GM19324 (cell line): ENCODE results near the gene METTL8.
"Not testable (repeated sequence)": the region's sequence is repeated elsewhere in the genome, so short reads cannot be mapped to it uniquely, and the experiment has no call there.

Source experiments
- ATAC-seq: cut with Tn5 transposase; IDR thresholded peaks from one replicate; pipeline ENCODE4 v1.9.1; 2021; ENCODE audit warnings: mild to moderate bottlenecking, moderate library complexity; ENCODE audit not compliant: unreplicated experiment, low FRiP score

The METTL8 gene

DNA sequence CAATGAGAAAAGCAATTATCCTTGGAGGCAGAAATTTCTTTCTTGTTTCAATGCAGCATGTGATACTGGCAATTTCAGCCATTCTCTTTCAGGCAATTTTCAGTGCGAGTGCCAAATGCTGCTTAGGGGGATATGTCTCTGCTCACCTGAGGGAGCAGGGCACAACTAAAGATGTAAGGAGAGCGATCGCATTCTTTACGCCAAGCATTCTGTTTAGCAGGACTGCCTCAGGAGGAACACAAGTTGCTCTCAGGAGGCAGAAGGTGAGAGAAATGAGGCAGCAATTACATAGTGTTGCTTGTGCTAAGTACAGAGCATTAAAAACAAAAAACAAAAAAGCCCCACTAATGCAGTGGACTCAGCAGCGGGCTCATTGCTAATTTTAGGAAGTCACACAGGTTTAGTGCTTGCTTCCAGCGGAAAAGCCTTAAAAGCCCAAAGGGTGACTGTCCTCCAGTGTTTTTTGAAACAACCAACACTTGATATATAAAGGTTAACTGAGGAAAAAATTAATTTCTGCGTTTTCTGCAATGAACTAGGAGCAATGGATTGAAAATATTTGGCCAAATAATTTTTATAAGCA lies 116.9 kb downstream of the METTL8 start:
- ATAC-seq = no peak

DNA sequence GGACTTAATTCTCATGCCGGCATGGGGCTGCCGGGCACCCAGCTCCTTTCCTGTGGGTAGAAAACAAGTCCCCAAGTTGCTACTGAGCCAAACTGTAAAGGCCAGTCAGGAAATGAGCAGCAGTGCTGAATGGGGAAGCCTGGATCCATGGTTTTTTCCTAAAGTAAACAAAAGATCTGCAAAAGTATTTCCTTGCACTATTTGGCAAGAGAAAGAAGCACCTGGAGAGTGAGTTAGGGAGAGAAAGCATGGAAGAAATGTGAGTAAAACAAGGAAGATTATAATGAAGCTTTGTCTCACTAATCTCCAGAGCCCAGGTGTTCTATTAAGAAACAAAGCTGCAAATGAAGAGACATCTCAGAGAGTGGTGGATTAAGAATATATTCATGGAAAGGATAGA lies 117.6 kb downstream of the METTL8 start:
- no peak for ATAC-seq

DNA sequence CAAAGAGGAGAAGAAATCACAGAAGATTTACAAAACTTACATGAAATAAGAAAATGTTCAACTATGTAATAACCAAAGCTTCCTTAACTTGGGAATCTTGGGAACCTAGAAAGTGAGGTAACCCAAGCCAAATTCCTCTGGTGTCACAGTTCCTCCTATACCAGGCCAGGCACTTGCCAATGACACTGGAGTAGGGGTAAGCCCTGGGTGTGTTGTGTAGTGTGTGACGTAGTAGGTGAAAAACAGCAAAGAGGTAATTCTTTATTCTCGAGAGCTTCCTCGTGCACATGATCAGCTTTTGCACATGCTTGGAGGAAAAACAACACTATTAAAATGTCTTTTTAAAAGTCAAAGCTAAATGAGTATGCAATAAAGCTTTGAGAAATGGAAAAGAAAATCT lies 118.0 kb downstream of the METTL8 start:
- ATAC-seq = no peak

DNA sequence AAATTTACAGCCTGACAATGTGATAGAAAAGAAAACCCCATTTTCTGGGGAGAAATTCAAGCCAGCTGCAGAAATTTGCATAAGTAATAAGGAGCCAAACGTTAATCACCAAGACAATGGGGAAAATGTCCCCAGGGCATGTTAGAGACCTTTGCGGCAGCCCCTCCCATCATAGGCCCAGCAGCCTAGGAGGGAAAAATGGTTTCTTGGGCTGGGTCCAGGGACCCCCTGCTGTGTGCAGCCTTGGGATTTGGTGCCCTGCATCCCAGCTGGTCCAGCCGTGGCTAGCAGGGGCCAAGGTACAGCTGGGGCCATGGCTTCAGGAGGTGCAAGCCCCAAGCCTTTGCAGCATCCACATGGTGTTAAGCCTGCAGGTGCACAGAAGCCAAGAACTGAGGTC lies 121.6 kb downstream of the METTL8 start:
- not testable (repeated sequence) for ATAC-seq

DNA sequence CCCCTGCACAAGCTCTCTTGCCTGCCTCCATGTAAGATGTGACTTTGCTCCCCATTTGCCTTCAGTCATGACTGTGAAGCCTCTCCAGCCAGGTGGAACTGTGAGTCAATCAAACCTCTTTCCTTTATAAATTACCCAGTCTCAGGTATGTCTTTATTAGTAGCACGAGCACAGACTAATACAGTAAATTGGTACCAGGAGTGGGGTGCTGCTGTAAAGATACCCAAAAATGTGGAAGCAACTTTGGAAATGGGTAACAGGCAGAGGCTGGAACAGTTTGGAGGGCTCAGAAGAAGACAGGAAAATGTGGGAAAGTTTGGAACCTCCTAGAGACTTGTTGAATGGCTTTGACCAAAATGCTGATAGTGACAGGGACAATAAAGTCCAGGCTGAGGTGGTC lies 122.2 kb downstream of the METTL8 start:
- not testable (repeated sequence) for ATAC-seq

DNA sequence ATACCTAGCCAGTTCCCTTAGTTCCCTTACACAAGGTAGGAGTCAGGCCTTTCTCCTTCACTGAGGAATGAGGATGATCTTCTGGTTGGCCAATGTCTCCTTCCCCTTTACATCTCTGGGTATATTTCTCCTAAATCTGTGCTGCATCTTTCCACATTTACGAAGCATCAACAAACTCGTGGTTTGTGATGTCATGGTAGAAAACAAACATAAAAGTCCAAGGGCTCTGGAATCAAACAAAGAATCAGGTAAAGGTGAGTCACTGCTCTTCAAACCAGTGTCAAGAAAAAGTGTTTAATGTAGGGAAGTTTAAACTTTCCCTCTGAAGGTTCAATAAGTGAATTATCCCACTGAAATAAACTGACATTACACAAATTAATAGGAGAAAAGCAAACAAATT lies 122.9 kb downstream of the METTL8 start:
- no peak for ATAC-seq

DNA sequence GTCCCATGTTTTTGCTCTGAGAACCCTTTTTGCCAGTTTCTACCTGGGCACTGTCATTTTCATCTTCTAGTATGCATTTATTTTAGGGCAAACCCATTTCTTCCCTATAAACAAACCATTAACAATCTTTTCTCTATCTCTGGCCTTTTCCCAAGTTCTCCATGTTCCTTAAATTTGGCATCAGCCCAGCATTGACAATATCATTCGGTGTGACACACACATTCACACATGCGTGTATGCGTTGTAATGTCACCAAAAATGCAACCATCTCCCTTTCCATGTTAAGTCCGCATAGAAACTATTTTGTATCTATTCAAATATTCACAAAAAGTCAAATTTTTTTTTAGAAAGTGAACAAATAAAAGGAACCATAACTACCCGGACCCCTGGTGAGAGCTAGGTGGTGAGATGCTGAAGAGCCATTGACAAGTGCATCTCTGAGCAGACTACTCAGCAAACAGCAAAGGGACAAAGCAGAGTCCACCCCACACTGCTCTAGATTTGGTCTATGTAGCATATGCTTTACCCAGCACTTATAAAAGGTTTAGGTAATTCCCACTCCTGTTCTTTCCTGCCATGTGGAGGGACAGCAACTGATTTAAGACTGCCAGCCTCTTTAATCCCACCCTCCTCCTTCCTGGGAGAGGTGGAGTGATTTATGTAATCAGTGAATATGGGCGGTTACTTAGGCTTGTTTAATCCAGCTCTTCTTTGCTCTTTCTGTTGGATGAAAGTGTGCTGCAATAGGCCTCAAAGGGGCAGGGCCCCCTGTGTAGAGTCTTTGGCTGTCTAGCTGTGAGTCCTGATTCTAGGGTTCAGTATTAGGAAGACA lies 124.1 kb downstream of the METTL8 start:
- no peak for ATAC-seq

DNA sequence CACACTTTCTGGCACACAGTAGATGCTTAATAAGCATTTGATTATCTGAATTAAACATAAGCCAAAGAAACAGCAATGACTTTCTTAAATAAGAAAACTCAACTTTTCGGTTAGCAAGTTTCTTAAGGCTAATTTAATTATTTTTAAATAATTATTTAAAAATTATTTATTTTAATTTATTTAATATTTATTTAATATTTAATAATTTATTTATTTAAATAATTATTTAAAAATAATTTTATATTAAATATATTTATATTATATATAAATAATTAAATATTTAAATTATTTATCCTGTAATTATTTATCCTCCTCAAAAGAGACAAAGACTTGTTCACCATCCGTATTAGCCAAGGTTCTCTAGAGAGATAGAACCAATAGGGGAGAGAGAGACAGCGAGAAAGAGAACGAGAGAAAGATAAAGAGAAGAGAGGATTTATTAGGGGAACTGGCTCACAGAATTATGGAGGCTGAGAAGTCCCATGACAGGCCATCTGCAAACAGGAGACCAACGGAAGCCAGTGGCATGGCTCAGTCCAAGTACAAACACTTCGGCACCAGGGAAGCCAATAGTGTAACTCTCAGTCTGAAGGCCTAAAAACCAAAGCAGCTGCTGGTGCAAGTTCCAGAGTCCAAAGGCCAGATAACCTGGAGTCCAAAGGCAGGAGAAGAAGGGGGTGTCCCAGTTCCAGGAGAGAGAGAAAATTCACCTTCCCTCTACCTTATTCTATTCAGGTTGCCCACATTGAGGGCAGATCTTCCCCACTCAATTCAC lies 125.3 kb downstream of the METTL8 start:
- no peak for ATAC-seq

DNA sequence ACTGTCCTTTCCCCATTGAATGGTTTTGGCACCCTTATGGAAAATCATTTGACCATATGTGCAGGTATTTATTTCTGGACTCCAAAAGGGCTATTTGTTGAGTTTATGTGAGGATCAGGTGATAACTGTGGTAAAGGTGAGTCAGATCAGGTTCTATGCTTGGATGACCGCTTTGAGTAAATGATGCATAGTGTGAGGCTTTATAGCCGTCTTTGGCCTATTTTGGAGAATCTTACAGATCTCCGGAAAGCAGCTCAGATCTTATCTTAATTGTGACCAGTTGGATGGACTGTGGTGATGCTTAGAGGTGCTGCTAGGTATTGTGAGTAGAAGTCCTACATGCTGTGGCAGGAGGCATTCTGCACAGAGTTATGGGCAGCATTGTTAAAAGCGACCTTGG lies 126.2 kb downstream of the METTL8 start:
- ATAC-seq = no peak

DNA sequence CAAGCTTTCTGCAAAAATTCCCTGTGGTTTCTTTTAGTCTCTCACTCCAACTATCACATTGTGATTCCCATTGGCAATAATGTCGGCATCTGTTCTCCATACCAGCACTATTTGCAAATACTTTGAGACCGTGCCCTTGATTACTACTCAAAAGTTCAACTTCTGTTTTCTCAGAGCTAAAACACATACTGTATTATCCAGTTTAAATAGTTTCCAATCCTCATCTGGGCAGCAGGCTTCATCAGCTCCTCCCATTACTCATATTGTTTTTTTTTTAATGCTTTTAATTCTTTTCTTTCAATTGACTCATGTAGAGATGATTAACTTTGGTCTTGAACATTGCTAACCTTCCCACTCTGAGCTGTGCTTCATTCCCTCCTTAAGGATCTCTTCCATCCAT lies 135.8 kb downstream of the METTL8 start:
- no peak for ATAC-seq

DNA sequence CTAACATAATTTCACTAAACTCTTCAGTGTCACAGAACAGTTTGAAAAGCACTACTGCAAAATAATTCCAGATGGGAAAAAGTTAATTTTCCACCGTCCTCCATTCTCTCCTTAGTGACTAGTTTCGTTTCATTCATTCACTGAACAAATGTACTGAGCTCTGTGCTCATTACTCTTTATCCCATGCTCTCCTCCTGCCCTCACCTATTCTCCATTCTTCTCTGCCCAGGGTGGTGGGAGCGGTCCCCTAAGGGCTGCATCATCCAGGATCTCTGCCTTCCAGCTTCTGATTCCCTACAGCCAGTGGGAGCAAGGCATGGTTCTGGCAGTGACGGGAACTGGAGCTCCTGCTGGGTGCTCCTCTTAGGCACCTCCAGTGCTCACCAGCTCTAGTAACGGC lies 139.2 kb downstream of the METTL8 start:
- no peak for ATAC-seq

DNA sequence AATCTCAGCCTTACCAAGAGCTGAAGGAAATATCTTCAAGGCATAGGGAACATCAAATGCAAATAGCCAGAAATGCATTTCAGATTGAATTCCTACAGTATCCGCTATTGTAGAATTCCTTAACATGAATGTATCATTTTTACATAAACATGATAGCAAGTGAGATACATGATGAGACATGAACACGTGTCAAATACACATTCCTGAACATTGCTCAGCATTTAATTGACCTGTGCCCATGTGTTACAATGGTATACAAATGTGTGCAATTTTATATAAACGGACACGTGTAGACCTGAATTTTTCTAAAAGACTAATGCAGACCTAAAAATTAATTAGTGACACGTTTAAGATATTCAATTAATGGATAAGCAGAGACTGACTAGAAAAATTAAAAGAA lies 140.1 kb downstream of the METTL8 start:
- ATAC-seq = no peak

DNA sequence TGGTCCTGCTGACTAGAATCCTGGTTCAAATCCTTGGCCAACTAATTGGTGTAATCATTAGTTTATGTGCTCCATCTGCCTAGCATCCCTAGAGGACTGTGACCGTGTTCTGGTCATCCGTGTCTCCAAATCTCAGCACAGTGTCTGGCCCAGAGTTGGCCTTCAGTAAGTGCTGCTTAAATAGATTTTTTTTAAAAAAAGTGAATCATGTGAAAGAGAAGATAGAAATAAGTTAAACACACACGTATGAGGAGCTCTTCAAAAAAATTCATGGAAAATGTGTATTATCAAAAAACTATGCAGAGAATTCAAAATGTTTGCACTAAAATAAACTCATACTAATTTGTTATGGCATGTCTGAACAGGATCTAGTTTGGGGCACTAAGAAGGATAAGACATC lies 143.8 kb downstream of the METTL8 start:
- ATAC-seq = no peak

DNA sequence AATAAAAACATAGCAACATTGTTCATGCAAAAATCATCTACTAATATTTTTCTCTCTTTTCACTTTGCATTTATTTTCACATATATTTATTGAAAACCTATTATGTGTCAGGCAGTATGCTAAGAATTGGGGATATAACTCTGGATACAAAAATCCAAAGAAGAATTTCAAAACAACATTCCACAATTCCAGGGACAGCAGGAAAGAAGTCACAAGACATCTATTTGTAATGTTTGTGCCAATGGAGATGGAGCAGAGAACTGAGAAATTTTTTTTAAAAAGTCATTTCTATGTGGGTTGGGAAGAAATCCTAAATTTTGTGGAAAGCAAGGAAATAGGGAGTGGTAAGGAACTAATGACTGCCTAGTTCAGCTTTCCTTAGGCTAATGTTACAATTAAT lies 144.5 kb downstream of the METTL8 start:
- no peak for ATAC-seq

DNA sequence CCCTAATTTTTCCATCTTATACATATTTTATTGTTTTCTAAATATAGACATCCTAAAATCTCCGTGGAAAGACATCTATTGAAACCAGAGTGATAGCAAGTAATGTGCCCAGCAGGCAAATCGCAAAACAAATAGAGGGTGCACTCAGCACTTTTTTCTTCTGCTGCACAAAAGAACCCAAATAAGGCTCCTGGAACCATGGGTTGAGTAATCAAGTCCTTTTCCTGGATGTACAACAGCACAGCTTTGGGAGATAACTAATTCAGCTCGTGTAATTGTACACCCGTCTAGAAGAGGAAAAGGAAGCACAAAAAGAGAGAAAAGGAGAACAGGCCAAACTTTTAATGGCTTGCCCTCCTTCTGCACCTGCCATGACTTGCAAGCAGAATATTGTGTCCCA lies 146.2 kb downstream of the METTL8 start:
- ATAC-seq = no peak

DNA sequence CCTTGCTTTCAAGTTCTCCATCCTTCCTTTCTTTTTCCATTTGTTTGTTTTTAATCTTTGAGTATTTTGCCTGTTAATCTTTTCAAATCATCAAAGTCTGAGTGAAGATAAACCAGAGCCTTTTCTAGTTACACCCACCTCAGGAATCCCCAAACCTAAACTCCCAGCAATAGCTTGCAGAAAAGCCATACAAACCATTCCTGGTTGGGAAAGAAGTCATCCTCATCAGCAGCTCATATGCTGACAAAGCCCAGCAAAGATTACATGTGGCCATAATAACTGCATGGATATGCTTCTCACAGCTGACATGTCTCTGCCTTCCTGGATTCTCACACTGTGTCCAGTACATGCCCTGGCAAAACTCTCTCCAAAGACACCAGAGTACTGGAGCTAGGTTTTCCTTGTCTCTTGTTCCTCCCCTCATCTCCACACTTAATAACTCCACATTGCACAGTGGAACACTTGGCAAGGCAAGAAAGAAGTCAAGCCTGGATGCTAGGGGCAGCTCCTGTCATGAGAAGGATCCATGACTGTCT lies 146.7 kb downstream of the METTL8 start:
- ATAC-seq = no peak

DNA sequence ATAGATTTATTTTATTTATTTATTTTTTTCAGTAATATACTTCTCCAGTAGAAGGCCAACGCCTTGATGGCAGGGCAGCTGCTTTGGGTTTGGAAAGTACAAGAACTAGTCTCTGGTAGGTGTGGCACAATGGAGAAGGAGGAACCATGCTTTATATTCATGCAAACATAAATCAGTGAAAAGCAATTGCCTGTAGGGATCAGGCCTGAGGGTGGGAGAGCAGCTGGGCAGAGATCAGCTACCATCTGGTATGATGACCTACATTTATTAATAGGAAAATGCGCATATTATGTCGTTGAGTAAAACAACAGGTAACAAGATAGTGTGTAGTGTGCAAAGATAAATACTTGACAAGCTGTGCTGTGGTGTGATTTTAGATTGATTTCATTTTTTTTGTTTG lies 152.7 kb downstream of the METTL8 start:
- ATAC-seq = no peak

DNA sequence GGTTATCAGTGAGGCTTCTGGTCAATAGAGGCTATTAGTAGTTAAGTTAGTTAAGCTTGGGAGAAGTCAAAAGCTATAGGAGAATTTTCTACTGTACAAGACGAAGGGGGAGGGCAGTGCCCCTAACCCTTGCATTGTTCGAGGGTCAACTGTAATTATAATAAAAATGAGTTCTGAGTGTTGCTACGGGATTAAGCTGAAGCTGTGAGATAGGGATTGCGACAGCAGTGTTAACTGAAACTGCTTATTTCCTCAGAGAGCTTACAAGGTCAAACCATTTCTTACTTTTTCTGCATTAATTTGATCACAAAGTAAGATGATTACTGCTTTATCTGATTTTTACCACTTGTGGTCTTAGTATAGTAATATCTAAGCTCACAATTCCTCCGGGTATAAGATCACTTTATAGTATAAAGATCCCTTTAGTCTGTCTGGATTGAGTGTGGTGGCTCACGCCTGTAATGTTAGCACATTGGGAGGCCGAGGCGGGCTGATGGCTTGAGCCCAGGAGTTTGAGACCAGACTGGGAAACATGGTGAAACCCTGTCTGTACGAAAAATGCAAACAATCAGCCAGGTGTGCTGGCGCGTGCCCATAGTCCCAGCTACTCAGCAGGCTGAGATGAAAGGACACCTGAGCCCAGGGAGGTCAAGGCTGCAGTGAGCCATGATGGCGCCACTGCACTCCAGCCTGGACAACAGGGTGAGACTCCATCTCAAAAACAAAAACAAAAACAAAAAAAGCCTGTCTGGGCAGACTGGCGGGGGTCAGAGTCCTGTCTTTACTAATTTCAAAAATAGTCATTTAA lies 153.6 kb downstream of the METTL8 start:
- no peak for ATAC-seq

DNA sequence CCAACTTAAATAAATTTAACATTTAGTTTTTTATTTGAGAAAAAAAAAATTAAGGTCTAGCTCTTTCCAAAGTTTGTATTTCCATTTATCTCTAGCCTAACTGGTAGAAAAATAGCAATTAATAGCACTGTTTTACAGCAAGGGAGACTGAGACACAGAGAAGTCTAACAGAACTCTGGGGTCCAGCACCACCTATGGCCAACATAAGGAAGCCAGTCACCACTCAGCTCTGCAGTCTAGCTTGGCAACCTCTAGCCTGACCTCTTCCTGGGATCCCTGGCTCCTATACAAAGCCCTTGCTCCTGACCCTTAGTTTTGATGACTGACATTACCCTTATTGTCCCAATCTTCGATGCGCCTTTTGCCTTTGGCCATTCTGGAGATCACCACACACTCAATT lies 159.0 kb downstream of the METTL8 start:
- ATAC-seq = no peak

DNA sequence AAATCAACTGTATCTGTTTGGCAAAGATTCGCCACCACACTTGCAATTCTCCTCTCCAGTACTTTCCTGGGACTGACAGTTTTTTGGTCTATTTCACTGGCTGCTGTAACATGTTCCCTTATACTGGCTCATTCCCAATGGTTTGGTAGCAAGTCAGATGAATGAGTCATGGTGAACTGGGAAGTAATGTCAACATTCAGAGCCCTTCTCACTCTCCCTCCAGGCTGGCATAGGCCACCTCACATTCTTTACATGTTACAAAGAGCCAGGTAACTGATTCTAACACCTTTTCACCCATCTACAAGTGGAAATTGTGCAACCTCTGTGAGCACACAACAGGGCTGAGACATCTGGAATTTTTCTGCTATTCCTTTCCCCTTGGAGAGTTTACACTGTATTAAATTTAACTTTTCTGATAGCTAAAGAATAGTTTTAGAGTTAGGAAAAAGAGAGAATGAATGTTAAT lies 161.8 kb downstream of the METTL8 start:
- ATAC-seq = no peak
